ENCODE measurements around the gene TRPM4.
A peak's percentile ranks its signal among the peaks of the same experiment; 100 is the strongest.
"Not testable (repeated sequence)": the region's sequence is repeated elsewhere in the genome, so short reads cannot be mapped to it uniquely, and the experiment has no call there.

Gene TRPM4

DNA sequence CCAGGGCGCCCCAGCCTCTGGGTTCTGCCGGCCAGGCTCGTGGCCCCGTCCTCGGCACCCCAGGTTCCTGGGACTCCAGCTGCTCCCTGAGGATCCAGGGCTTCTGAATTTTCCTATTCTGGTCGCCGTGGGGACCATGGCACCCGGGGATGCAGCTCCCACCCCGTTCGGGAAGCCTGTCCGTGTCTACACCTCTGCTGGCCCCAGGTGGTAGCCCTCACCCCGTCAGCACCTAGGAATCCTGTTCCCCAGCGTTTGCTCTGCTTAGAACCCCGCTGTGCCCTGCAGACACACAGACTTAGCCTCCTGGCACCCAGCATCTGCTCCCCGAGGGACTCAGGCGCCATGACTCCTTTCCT, 37.3 kb upstream of the TRPM4 start:
- Mint-ChIP-seq H3K9me3 (no peaks in the 10 kb centered on the region), H3K4me1 (peaks cover 20% of the 10 kb centered on the region), H3K27ac (no peak overlapping the region), H3K4me3 (peak overlapping the region; percentile 51), H3K36me3 (ENCODE audit: low read depth) (no peaks in the 10 kb centered on the region), H3K27me3 (peaks cover 9% of the 10 kb centered on the region)
- ATAC-seq: no peak
- no peak for DNase-seq

DNA sequence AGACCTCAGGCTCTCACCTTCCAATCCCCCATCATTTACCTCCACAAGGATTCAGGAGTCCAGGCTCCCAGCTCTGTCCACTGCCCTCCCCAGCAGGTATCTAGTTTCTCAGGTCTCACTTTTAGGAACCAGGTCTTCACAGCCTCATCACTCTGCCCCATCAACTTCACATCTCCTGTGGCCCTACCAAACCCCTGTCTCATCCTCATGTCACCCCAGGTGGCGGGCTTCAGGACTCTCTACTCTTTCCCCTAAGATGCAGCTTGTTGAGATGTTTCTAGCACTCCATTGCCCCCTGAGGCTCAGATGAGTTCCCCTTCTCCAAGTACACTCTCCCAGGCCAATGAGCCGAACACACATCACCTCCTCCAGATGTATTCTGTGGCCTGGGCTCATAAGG, 36.7 kb upstream of the TRPM4 start:
- Mint-ChIP-seq H3K4me3 (peak overlapping the region; percentile 51), H3K27ac (no peak overlapping the region), H3K36me3 (ENCODE audit: low read depth) (no peaks in the 10 kb centered on the region), H3K27me3 (peaks cover 9% of the 10 kb centered on the region), H3K9me3 (no peaks in the 10 kb centered on the region), H3K4me1 (peaks cover 20% of the 10 kb centered on the region)
- DNase-seq (no peak), ATAC-seq (no peak)

DNA sequence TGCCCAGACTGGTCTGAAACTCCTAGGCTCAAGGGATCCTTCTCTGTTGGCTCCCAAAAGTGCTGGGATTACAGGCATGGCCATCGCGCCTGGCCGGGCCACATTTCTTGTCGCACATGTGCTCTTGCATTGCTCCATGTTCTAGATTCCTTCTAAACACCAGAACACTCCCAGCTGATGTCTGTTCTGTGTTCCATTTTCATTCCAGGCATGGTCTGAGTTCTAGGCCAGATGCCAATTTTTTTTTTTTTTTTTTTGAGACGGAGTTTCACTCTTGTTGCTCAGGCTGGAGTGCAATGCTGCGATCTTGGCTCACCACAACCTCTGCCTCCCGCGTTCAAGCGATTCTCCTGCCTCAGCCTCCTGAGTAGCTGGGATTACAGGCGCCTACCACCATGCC, 35.8 kb upstream of the TRPM4 start:
- H3K9me3 Mint-ChIP-seq; H3K36me3 Mint-ChIP-seq (ENCODE audit: low read depth): not testable (repeated sequence)

DNA sequence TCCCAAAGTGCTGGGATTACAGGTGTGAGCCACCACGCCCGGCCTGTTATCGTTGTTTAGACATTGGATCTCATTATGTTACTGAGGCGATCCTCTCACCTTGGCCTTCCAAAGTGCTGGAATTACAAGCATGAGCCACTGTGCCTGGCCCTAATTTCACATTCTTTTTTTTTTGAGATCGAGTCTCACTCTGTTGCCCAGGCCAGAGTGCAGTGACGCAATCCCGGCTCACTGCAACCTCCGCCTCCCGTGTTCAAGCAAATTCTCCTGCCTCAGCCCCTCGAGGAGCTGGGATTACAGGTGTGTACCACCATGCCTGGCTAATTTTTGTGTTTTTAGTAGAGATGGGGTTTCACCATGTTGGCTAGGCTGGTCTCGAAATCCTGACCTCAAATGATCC, 34.3 kb upstream of the TRPM4 start:
- H3K4me1 Mint-ChIP-seq: peaks cover 16% of the 10 kb centered on the region
- not testable (repeated sequence) for H3K4me3 Mint-ChIP-seq; H3K27me3 Mint-ChIP-seq; H3K9me3 Mint-ChIP-seq; H3K36me3 Mint-ChIP-seq (ENCODE audit: low read depth); DNase-seq; H3K27ac Mint-ChIP-seq; ATAC-seq

More for the DNA sequence above, 35.8 kb upstream of the TRPM4 start:
- H3K4me3 Mint-ChIP-seq, H3K27me3 Mint-ChIP-seq, H3K27ac Mint-ChIP-seq, ATAC-seq, DNase-seq: not testable (repeated sequence)
- peaks cover 20% of the 10 kb centered on the region for H3K4me1 Mint-ChIP-seq

DNA sequence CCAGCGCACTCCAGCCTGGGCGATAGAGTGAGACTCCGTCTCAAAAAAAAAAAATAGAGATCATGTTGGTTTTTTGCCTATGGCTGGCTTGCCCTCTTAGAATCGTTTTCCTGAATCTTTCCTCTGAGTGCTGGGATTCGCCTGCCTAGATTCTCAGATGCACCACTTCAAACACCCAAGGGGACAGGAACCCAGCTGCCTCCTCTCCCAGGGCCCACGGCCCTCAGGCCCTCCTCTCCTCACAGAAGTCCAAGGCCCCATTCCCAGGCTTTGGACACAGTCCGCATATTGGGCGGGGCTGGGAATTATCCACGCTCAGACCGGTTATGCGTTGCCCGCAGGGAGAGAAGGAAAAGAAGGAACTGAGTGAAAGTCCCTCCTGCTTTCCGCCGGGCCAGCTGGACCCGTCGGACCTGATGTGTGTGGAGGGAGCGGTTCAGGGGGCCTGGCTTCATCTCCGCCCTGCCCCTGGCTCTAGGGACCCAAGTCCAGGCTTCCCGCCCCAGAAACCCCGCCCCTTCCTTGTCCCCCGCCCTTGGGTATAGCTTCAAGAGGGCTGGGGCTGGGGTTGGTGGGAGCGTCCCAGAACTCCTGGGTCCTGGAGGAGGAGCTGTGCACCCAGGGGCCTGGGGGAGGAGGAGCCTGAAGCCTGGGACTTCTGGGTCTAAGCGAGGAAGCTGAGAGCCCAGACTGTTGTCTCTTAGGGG, 32.4 kb upstream of the TRPM4 start:
- Mint-ChIP-seq H3K36me3 (ENCODE audit: low read depth) (no peaks in the 10 kb centered on the region), H3K27me3 (peaks cover 9% of the 10 kb centered on the region), H3K4me1 (peaks cover 20% of the 10 kb centered on the region), H3K27ac (no peak overlapping the region), H3K4me3 (no peak overlapping the region), H3K9me3 (no peaks in the 10 kb centered on the region)
- DNase-seq (no peak), ATAC-seq (no peak)

DNA sequence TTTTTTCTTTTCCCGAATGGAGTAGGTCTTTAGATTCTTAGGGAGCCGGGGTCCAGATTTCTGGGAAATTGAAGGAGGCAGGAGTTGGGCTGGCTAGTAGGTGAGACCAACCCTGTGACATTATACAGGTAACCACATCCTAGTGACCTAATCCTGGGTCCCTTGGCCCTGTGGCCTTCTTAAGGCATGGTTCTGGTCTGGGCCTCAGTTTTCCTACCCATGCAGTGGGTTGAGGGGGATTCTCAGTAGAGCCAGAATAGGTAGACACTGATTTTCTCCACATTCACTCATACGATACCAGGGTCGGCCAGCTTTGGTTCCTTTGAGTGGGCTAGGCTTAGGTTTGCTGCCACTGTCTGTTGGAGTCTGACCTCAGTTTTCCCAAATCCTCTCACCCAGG, 31.0 kb upstream of the TRPM4 start:
- no peak for DNase-seq
- Mint-ChIP-seq H3K4me1 (peaks cover 14% of the 10 kb centered on the region), H3K4me3 (no peak overlapping the region), H3K9me3 (no peaks in the 10 kb centered on the region), H3K36me3 (ENCODE audit: low read depth) (no peaks in the 10 kb centered on the region), H3K27me3 (no peaks in the 10 kb centered on the region), H3K27ac (no peak overlapping the region)
- ATAC-seq: no peak

DNA sequence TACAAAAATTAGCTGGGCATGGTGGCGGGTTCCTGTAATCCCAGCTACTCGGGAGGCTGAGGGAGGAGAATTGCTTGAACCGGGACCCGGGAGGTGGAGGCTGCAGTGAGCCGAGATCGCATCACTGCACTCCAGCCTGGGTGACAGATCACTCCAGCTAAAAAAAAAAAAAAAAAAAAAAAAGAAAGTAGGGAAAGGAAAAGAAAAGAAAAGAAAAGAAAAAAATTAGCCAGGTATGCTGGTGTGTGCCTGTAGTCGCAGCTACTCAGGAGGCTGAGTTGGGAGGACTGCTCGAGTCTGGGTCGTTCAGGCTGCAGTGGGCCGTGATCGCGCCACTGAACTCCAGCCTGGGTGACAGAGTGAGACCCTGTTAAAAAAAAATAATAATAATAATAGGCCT, 30.4 kb upstream of the TRPM4 start:
- H3K9me3 Mint-ChIP-seq; H3K4me3 Mint-ChIP-seq; DNase-seq; H3K27ac Mint-ChIP-seq; ATAC-seq; H3K36me3 Mint-ChIP-seq (ENCODE audit: low read depth); H3K27me3 Mint-ChIP-seq: not testable (repeated sequence)
- peaks cover 14% of the 10 kb centered on the region for H3K4me1 Mint-ChIP-seq

DNA sequence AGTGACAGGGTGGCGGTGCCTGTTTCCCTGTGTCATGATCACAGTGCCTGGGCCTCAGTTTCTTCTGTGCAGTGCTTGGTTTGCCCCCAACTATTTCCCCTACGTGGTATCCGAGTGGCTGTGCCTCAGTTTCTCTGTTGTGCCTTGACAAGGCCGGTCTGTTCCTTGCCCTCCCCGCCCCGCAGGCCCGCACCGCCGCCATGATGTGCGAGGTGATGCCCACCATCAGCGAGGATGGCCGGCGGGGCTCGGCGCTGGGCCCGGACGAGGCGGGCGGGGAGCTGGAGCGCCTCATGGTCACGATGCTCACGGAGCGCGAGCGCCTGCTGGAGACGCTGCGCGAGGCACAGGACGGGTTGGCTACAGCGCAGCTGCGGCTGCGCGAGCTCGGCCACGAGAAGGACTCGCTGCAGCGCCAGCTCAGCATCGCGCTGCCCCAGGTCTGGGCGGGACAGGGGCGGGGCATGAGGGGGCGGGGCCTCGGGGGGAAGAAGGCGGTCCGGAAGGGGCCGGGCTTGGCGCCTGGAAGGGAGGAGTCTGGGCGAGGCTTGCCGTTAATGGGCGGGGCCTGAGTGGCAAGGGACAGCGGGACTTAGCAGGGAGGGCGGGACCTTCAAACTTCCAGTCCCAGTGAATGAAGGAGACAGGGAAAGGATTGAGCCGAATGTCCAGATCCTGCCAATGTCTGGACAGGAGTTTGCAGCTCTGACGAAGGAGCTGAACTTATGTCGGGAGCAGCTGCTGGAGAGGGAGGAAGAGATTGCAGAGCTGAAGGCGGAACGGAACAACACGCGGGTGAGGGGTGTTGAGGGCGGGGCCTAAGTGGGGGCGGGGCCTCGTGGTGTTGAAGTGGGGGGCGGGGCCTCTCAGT, 29.7 kb upstream of the TRPM4 start:
- Mint-ChIP-seq H3K27me3 (no peaks in the 10 kb centered on the region), H3K9me3 (no peaks in the 10 kb centered on the region), H3K36me3 (ENCODE audit: low read depth) (no peaks in the 10 kb centered on the region), H3K27ac (peak overlapping the region; percentile 86), H3K4me1 (peaks cover 14% of the 10 kb centered on the region), H3K4me3 (peak overlapping the region; percentile 82)
- ATAC-seq: peak; percentile 95
- peak; percentile 95 for DNase-seq

DNA sequence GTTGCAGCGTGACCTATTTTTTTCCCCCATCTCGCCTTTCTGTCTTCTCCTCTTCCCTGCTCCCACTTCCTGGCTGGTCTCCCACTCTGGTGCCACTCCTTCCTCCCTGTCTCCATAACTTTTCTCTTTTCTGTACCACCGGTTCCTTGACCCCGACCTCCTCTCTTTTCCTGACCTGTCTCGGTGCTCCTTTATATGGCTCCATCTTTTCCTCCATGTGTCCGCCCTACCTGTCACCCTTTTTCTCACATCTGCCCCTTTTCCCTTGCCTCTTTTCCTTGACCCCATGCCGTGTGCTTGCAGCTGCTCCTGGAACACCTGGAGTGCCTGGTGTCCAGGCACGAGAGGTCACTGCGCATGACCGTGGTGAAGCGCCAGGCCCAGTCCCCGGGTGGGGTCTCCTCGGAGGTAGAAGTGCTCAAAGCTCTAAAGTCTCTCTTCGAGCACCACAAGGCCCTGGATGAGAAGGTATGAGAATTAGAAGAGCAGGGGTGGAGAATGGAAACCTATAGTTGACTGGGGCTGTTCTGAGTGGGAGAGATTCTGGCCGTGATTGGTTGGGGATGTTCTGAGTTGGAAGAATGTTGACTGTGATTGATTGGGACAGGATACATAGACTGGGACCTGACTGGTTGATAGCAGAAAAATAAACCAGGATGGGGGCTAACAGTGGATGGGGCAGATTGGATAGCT, 28.9 kb upstream of the TRPM4 start:
- Mint-ChIP-seq H3K27ac (peak overlapping the region; percentile 86), H3K36me3 (ENCODE audit: low read depth) (no peaks in the 10 kb centered on the region), H3K27me3 (peaks cover 6% of the 10 kb centered on the region), H3K4me1 (peaks cover 18% of the 10 kb centered on the region), H3K4me3 (peak overlapping the region; percentile 82), H3K9me3 (no peaks in the 10 kb centered on the region)
- ATAC-seq: no peak
- DNase-seq: no peak

DNA sequence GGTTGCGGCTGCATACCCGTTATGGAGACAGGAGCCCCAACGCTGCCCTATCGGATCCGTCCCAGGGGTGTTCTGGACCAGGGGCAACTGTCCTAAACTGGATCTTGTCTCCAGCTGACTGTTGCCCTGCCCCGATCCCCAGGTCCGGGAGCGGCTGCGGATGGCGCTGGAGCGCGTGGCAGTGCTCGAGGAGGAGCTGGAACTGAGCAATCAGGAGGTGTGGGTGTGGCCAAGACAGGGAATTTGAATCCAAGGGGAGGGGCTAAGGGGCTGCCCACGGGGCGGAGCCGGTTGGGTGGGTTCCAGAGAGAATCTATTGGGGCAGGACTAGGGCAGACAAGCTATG, 28.4 kb upstream of the TRPM4 start:
- ATAC-seq: no peak

DNA sequence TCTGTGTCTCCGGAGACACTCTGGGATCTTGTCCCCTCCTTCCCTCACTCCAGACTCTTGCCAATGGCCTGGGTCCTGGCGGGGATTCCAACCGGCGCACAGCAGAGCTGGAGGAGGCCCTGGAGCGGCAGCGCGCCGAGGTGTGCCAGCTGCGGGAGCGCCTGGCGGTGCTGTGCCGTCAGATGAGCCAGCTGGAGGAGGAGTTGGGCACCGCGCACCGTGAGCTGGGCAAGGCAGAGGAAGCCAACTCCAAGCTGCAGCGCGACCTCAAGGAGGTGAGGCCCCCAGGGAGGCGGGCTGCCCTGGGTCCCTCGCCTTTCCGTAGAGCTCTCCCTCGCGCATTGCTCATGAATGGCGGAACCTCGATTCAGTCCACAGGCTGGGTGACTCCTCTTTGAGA, 27.3 kb upstream of the TRPM4 start:
- Mint-ChIP-seq H3K27ac (no peak overlapping the region), H3K4me3 (no peak overlapping the region), H3K4me1 (peaks cover 24% of the 10 kb centered on the region), H3K36me3 (ENCODE audit: low read depth) (no peaks in the 10 kb centered on the region), H3K27me3 (peaks cover 13% of the 10 kb centered on the region), H3K9me3 (no peaks in the 10 kb centered on the region)
- ATAC-seq: no peak
- no peak for DNase-seq

More for the DNA sequence above, 28.4 kb upstream of the TRPM4 start:
- Mint-ChIP-seq H3K4me1 (peaks cover 23% of the 10 kb centered on the region), H3K27ac (no peak overlapping the region), H3K27me3 (peaks cover 7% of the 10 kb centered on the region), H3K4me3 (peak overlapping the region; percentile 26), H3K9me3 (no peaks in the 10 kb centered on the region), H3K36me3 (ENCODE audit: low read depth) (no peaks in the 10 kb centered on the region)
- no peak for DNase-seq

DNA sequence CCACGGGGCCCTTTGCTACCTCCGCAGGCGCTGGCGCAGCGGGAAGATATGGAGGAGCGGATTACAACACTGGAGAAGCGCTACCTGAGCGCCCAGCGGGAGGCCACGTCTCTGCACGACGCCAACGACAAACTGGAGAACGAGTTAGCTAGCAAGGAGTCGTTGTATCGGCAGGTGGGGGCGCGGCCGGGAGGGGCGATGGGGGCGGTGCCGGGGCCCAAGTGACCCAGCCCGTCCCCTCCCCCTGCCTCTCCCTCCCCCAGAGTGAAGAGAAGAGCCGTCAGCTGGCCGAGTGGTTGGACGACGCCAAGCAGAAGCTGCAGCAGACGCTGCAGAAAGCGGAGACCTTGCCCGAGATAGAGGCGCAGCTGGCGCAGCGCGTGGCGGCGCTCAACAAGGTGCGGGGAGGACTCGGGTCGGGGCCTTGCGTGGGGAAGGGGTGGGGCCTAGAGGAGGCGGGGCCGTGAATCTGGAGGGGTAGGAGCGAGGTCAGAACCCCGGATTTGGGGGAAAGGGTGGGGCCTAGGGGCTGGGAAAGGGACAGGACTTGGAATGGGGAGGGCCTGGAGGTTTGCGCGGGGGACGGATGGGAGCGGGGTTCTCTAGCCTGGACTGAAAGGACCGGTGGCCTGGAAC, 24.5 kb upstream of the TRPM4 start:
- no peak for ATAC-seq
- H3K4me1 Mint-ChIP-seq: peaks cover 19% of the 10 kb centered on the region
- H3K27me3 Mint-ChIP-seq: peaks cover 15% of the 10 kb centered on the region
- H3K36me3 Mint-ChIP-seq (ENCODE audit: low read depth): no peaks in the 10 kb centered on the region
- no peak for DNase-seq
- H3K4me3 Mint-ChIP-seq: no peak overlapping the region
- H3K9me3 Mint-ChIP-seq: no peaks in the 10 kb centered on the region
- no peak overlapping the region for H3K27ac Mint-ChIP-seq

DNA sequence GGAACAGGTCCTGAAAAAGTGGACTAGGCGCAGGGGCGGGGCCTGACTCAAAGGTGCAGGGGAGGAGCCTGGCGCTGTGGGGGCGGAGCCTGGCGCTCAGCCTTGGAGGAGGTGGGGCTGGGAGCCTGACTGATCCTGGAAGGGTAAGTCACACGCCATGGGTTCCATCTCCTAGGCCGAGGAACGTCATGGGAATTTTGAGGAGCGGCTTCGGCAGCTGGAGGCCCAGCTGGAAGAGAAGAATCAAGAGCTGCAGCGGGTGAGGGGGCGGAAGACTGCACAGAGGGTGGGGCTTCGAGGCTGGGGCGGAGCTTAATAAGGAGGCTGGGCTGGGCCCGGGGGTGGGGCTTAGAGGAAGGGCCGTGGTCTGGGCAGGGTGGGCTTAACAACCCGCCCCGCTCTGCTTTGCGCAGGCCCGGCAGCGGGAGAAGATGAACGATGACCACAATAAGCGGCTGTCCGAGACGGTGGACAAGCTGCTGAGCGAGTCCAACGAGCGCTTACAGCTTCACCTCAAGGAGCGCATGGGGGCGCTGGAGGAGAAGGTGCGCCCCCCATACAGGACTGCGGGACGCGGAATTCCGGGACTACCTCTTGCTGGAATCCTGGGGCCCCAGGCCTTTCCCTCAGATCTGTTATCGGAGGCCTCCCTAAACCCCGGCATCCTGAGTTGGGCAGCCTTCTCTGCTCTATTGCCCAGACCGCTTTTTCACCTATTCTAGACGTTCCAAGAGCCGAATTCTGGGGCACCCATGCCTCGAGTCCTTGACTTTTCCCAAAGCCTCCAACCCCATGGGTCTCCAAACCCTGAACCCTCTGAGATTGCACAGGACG, 23.8 kb upstream of the TRPM4 start:
- Mint-ChIP-seq H3K9me3 (no peaks in the 10 kb centered on the region), H3K27me3 (peaks cover 15% of the 10 kb centered on the region), H3K4me3 (peak overlapping the region; percentile 17), H3K27ac (no peak overlapping the region), H3K36me3 (ENCODE audit: low read depth) (no peaks in the 10 kb centered on the region), H3K4me1 (peaks cover 13% of the 10 kb centered on the region)
- peak; percentile 65 for DNase-seq
- peak; percentile 53 for ATAC-seq

DNA sequence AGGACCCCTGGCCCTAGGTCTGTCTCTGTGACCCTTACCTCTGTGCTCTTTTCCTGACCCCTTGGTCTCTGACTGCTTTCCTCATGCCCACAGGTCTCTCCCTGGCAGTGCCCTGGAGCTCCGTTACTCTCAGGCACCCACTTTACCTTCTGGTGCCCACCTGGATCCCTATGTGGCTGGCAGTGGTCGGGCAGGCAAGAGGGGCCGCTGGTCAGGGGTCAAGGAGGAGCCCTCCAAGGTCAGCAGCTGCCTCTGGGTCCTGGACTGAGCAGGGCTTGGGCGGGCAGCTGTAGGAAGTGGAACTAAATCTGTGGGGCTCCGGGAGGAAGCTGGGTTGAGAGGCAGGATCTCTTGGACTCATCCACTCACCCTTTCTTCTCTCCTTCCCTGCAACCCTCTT, 21.9 kb upstream of the TRPM4 start:
- H3K4me1 Mint-ChIP-seq: peaks cover 10% of the 10 kb centered on the region
- no peak overlapping the region for H3K4me3 Mint-ChIP-seq
- H3K36me3 Mint-ChIP-seq (ENCODE audit: low read depth): no peaks in the 10 kb centered on the region
- DNase-seq (no peak), ATAC-seq (no peak)
- H3K27ac Mint-ChIP-seq: no peak overlapping the region
- no peaks in the 10 kb centered on the region for H3K9me3 Mint-ChIP-seq
- peaks cover 15% of the 10 kb centered on the region for H3K27me3 Mint-ChIP-seq
